BLaER1 (cell line): ENCODE data around the gene ITGA1.

ENCODE experiments used
- H3K27ac ChIP-seq: shearing (Covaris generic); formaldehyde crosslinking; 2 replicates; pipeline ENCODE4 v1.8.1; 2022
- H3K27me3 ChIP-seq: shearing (Covaris generic); formaldehyde crosslinking; 2 replicates; pipeline ENCODE4 v1.8.1; 2022
- H3K36me3 ChIP-seq: shearing (Covaris generic); formaldehyde crosslinking; 2 replicates; pipeline ENCODE4 v1.8.1; 2022
- H3K4me1 ChIP-seq: shearing (Covaris generic); formaldehyde crosslinking; 2 replicates; pipeline ENCODE4 v1.8.1; 2022
- H3K4me2 ChIP-seq: shearing (Covaris generic); formaldehyde crosslinking; 2 replicates; pipeline ENCODE4 v1.8.1; 2022
- H3K4me3 ChIP-seq: shearing (Covaris generic); formaldehyde crosslinking; 2 replicates; pipeline ENCODE4 v1.8.1; 2022
- H3K9ac ChIP-seq: shearing (Covaris generic); formaldehyde crosslinking; 2 replicates; pipeline ENCODE4 v1.8.1; 2022
- H3K9me3 ChIP-seq: shearing (Covaris generic); formaldehyde crosslinking; 2 replicates; pipeline ENCODE4 v1.8.1; 2022
- H4K20me1 ChIP-seq: shearing (Covaris generic); formaldehyde crosslinking; 2 replicates; pipeline ENCODE4 v1.8.1; 2022
- Cebpa-rat ChIP-seq: shearing (Covaris generic); IDR thresholded peaks from 2 replicates; pipeline ENCODE4 v1.8.1; 2022

The ITGA1 gene

GRCh38 chr5:52898961-52899680 is 111.4 kb downstream of the ITGA1 start:
- H3K4me2 ChIP-seq, result no peak overlapping the region
- TF ChIP-seq Cebpa-rat, result no peak
- no peaks in the 10 kb centered on the region for H3K36me3 ChIP-seq
- H3K27ac ChIP-seq, result no peak overlapping the region
- peaks cover 10% of the 10 kb centered on the region; the same call in 1 of the 2 replicates for H3K4me1 ChIP-seq
- no peaks in the 10 kb centered on the region for H3K27me3 ChIP-seq
- H3K9ac ChIP-seq, result no peak overlapping the region
- H4K20me1 ChIP-seq, result no peaks in the 10 kb centered on the region
- H3K4me3 ChIP-seq, result no peak overlapping the region
- H3K9me3 ChIP-seq, result no peaks in the 10 kb centered on the region

DNA sequence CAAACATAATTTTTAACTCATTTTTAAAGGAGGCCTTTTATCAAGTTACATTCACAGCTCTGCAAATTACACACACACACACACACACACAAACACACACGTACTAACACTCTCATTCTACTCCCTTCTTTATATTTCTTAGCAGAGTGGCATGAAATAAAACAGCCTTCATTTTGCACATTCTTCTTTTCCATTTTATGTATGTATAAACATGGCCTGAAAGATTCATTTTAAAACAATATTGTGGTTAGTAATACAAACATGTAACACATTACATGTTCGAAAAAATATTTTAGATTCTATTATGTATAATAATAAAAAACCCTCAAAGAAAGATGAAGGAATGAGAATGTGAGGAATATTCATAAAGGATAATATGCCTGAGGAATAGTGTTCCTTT is 115.4 kb downstream of the ITGA1 start:
- Histone ChIP-seq H3K9ac (no peak overlapping the region), H3K4me1 (no peaks in the 10 kb centered on the region), H3K4me3 (no peak overlapping the region), H4K20me1 (no peaks in the 10 kb centered on the region), H3K9me3 (no peaks in the 10 kb centered on the region), H3K27me3 (no peaks in the 10 kb centered on the region), H3K4me2 (no peak overlapping the region), H3K36me3 (no peaks in the 10 kb centered on the region), H3K27ac (no peak overlapping the region)
- TF ChIP-seq Cebpa-rat, result no peak

DNA sequence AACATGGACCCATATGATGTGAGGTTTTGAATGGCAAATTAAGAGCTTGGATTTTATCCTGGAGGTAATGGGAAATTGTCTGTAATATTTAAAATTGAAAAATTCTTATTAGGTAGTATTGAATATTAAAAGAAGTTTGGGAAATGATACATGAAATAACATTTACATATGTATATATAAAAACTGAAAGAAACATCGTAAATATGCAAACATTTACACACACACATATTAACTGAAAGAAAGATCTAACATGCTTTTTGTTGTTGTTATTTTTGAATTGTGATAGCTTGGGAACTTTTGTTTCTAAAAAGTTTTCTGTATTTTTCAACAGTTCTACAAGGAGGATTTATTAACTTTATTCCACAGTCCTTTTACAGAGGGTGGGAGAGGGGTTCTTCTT is 118.6 kb downstream of the ITGA1 start:
- Histone ChIP-seq H3K27me3 (no peaks in the 10 kb centered on the region), H3K4me3 (no peak overlapping the region), H3K4me1 (no peaks in the 10 kb centered on the region), H3K27ac (no peak overlapping the region), H4K20me1 (no peaks in the 10 kb centered on the region), H3K4me2 (no peak overlapping the region), H3K36me3 (no peaks in the 10 kb centered on the region), H3K9me3 (no peaks in the 10 kb centered on the region), H3K9ac (no peak overlapping the region)
- no peak for TF ChIP-seq Cebpa-rat

DNA sequence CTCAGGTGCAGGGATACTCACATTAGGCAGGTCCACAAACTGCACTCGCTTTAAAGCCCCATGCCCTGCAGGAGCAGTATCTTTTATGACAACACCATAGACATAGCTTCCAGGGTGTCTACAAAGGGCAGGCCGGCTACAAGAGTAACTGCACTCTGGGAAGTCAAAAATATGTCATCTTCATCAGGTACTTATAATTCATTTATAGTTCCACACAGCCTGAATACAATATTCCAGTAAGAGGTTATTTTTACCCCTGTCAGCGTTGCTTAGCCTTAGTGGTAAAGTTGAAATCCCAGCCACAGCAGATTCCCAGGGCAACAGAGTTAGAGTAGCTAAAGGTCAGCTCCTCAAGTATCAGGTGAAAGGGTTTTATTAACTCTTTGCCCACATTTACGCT is 119.1 kb downstream of the ITGA1 start:
- no peak overlapping the region for H3K4me3 ChIP-seq
- no peak overlapping the region for H3K9ac ChIP-seq
- no peak overlapping the region for H3K27ac ChIP-seq
- H3K36me3 ChIP-seq, result no peaks in the 10 kb centered on the region
- H3K4me2 ChIP-seq, result no peak overlapping the region
- no peak for TF ChIP-seq Cebpa-rat
- no peaks in the 10 kb centered on the region for H3K27me3 ChIP-seq
- no peaks in the 10 kb centered on the region for H4K20me1 ChIP-seq
- no peaks in the 10 kb centered on the region for H3K9me3 ChIP-seq
- no peaks in the 10 kb centered on the region for H3K4me1 ChIP-seq

- TF ChIP-seq Cebpa-rat, result no peak
- Histone ChIP-seq H3K36me3 (no peaks in the 10 kb centered on the region), H3K27me3 (no peaks in the 10 kb centered on the region), H4K20me1 (no peaks in the 10 kb centered on the region), H3K4me2 (no peak overlapping the region), H3K4me3 (no peak overlapping the region), H3K9me3 (no peaks in the 10 kb centered on the region), H3K4me1 (no peaks in the 10 kb centered on the region), H3K27ac (no peak overlapping the region), H3K9ac (no peak overlapping the region)
Measured at GRCh38 chr5:52909192-52909591, 121.5 kb downstream of the ITGA1 start.

- H3K4me2 ChIP-seq, result no peak overlapping the region
- H3K9ac ChIP-seq, result no peak overlapping the region
- TF ChIP-seq Cebpa-rat, result no peak
- H3K9me3 ChIP-seq, result no peaks in the 10 kb centered on the region
- H3K4me1 ChIP-seq, result no peaks in the 10 kb centered on the region
- H3K27ac ChIP-seq, result no peak overlapping the region
- no peaks in the 10 kb centered on the region for H3K36me3 ChIP-seq
- no peak overlapping the region for H3K4me3 ChIP-seq
- H4K20me1 ChIP-seq, result no peaks in the 10 kb centered on the region
- no peaks in the 10 kb centered on the region for H3K27me3 ChIP-seq
Measured at GRCh38 chr5:52910071-52910470, 122.4 kb downstream of the ITGA1 start.

- Histone ChIP-seq H3K4me3 (no peak overlapping the region), H3K9me3 (no peaks in the 10 kb centered on the region), H3K27ac (no peak overlapping the region)
Measured at GRCh38 chr5:52915176-52915875, 127.6 kb downstream of the ITGA1 start.

GRCh38 chr5:52920929-52921328 is 133.2 kb downstream of the ITGA1 start:
- Histone ChIP-seq H3K36me3 (no peaks in the 10 kb centered on the region), H3K4me3 (no peak overlapping the region), H3K27ac (no peak overlapping the region), H3K4me2 (no peak overlapping the region), H3K4me1 (peaks cover 15% of the 10 kb centered on the region), H3K27me3 (no peaks in the 10 kb centered on the region), H3K9me3 (no peaks in the 10 kb centered on the region), H3K9ac (no peak overlapping the region), H4K20me1 (no peaks in the 10 kb centered on the region)
- TF ChIP-seq Cebpa-rat, result no peak

More at GRCh38 chr5:52915176-52915875, 127.6 kb downstream of the ITGA1 start:
- no peak overlapping the region for H3K9ac ChIP-seq
- H3K4me1 ChIP-seq, result no peaks in the 10 kb centered on the region
- no peaks in the 10 kb centered on the region for H4K20me1 ChIP-seq
- no peaks in the 10 kb centered on the region for H3K36me3 ChIP-seq
- H3K27me3 ChIP-seq, result no peaks in the 10 kb centered on the region
- H3K4me2 ChIP-seq, result peak overlapping the region; percentile 10
- no peak for TF ChIP-seq Cebpa-rat

- no peaks in the 10 kb centered on the region for H3K27me3 ChIP-seq
- no peak for TF ChIP-seq Cebpa-rat
- H3K4me1 ChIP-seq, result peaks cover 15% of the 10 kb centered on the region
- H3K4me3 ChIP-seq, result no peak overlapping the region
- H3K9ac ChIP-seq, result no peak overlapping the region
- H3K4me2 ChIP-seq, result no peak overlapping the region
- H3K36me3 ChIP-seq, result no peaks in the 10 kb centered on the region
- no peaks in the 10 kb centered on the region for H4K20me1 ChIP-seq
- no peaks in the 10 kb centered on the region for H3K9me3 ChIP-seq
- H3K27ac ChIP-seq, result no peak overlapping the region
Measured at GRCh38 chr5:52922384-52922783, 134.7 kb downstream of the ITGA1 start.

DNA sequence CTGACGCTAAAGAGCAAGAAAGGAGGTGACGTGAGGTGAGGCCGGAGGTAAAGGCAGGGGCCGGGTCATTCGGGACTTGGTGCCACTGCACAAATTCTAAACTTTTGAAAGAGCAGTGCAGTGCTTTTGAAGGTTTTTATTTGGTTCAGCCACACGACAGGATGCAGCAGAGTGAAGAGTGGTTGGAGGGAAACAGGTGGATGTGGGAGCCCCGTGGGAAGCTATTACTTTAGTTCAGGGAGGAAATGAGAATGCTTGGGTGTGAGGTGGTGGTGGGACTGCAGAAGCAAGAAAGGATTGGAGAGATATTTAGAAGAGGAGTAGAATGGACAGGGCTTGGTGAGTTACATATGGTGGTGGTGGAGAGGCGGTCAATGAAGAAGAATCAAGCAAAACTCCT is 136.7 kb downstream of the ITGA1 start:
- H3K36me3 ChIP-seq, result no peaks in the 10 kb centered on the region
- H3K9me3 ChIP-seq, result no peaks in the 10 kb centered on the region
- H3K27ac ChIP-seq, result no peak overlapping the region
- no peaks in the 10 kb centered on the region for H3K27me3 ChIP-seq
- H3K4me2 ChIP-seq, result peak overlapping the region; percentile 62
- H3K4me3 ChIP-seq, result no peak overlapping the region
- no peaks in the 10 kb centered on the region for H4K20me1 ChIP-seq
- H3K9ac ChIP-seq, result no peak overlapping the region
- H3K4me1 ChIP-seq, result peaks cover 15% of the 10 kb centered on the region
- TF ChIP-seq Cebpa-rat, result no peak
